K562 (cell line): Measurements from ENCODE around the gene KRT85.

ENCODE experiments used
- E2F1 ChIP-seq: sonication (generic); formaldehyde crosslinking; IDR thresholded peaks from 2 replicates; pipeline ENCODE4 v1.8.1; 2023; ENCODE audit warnings: mild to moderate bottlenecking, missing genetic modification reagents, moderate library complexity
- ESRRA ChIP-seq: fragments of 450-650 bp; IDR thresholded peaks from 2 replicates; pipeline ENCODE4 v1.6.1; 2014; ENCODE audit warnings: low read depth, mild to moderate bottlenecking, moderate library complexity, borderline replicate concordance
- ETS1 ChIP-seq: conservative IDR thresholded peaks from 2 replicates; pipeline ENCODE4 v1.6.1; 2011; ENCODE audit warnings: low read depth, mild to moderate bottlenecking, low read length; ENCODE audit not compliant: control insufficient read depth
- JUN ChIP-seq, 2 experiments: sonication (generic) in 1 of 2; formaldehyde crosslinking in 1 of 2; IDR thresholded peaks; 2 replicates each; pipeline versions ENCODE4 v1.6.1 to v1.8.0; 2012 to 2022; ENCODE audit warnings: borderline replicate concordance in 2 of 2, mild to moderate bottlenecking in 2 of 2, improper control_type of control experiment in 1 of 2, low read depth in 1 of 2, low read length in 1 of 2, missing genetic modification reagents in 1 of 2
- MAFF ChIP-seq: IDR thresholded peaks from 2 replicates; pipeline ENCODE4 v1.6.1; 2012; ENCODE audit warnings: low read length, improper control_type of control experiment
- NCOA4 ChIP-seq: fragments of 450-650 bp; IDR thresholded peaks from 2 replicates; pipeline ENCODE4 v1.6.1; 2018; ENCODE audit warnings: mild to moderate bottlenecking; ENCODE audit not compliant: partially characterized antibody
- RBBP5 ChIP-seq: fragments of 200-600 bp; sonication (generic); IDR thresholded peaks from 2 replicates; pipeline ENCODE4 v1.6.1; 2012; ENCODE audit warnings: borderline replicate concordance, mild to moderate bottlenecking, low read length, control low read depth, inconsistent platforms; ENCODE audit not compliant: insufficient read depth, poor library complexity, severe bottlenecking
- RFX7 ChIP-seq: fragments of 250-450 bp; sonication (Bioruptor Pico); IDR thresholded peaks from 2 replicates; pipeline ENCODE4 v1.5.1; 2021; ENCODE audit warnings: mild to moderate bottlenecking
- ZNF239 ChIP-seq: fragments of 250-450 bp; sonication (Bioruptor Pico); IDR thresholded peaks from 2 replicates; pipeline ENCODE4 v1.4.0; 2020; ENCODE audit warnings: mild to moderate bottlenecking

GRCh38 chr12:52344111-52344510 is 23.2 kb downstream of the KRT85 start:
- TF ChIP-seq JUN (IDR thresholded peaks at IDR 0.05; ENCODE audit: borderline replicate concordance, low read depth, low read length) (no peak), JUN (CRISPR knock-in tag; IDR thresholded peaks at IDR 0.05; ENCODE audit: borderline replicate concordance) (no peak), MAFF (no peak), ZNF239 (CRISPR knock-in tag) (no peak), ETS1 (no peak), RFX7 (CRISPR knock-in tag) (no peak), NCOA4 (no peak), RBBP5 (no peak), E2F1 (CRISPR knock-in tag) (no peak), ESRRA (no peak)
